Right lobe of liver (tissue), 4 donors: ENCODE data around the gene PARP1.

ENCODE experiments used
- CTCF ChIP-seq, 4 donors: fragments of 200-600 bp in 3 of 4; fragments of 450-650 bp in 1 of 4; IDR thresholded peaks; one replicate each; pipeline versions ENCODE4 v1.5.1 to v1.8.0; 2016 to 2022; ENCODE audit warnings: antibody characterized with exemption in 4 of 4, mild to moderate bottlenecking in 2 of 4
- POLR2A ChIP-seq: fragments of 450-650 bp; IDR thresholded peaks from one replicate; pipeline ENCODE4 v1.6.1; 2017; ENCODE audit warnings: antibody characterized with exemption, mild to moderate bottlenecking
- donor health status: DM: no; HTN: no; CAD: no.
- donor health status: DM: no; HTN: no; CAD: no.
- donor health status: DM: no; HTN: yes; CAD: no.

DNA sequence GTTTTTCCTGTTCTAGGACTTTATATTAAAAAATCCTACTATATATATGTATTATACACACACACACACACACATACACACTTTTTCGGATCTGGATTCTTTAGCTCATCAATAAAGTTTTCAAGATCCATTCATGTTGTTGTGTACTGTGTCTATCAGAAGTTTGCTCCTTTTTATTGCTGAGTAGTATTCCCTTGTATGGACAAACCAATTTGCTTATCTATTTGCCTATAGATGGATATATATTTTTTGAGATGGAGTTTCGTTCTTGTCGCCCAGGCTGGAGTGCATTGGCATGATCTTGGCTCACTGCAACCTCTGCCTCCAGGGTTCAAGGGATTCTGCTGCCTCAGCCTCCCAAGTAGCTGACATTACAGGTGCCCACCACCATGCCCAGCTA, 78.7 kb downstream of the PARP1 start:
- TF ChIP-seq CTCF (IDR thresholded peaks at IDR 0.05) (no peak), POLR2A (no peak)
